HFFc6 (cell line): ENCODE results near the gene WNK3. TPM values are rescaled to one million over a fixed set of nuclear protein-coding genes. Genes with fewer than 3 reads are reported as not detected.
A peak's percentile ranks its signal among the peaks of the same experiment; 100 is the strongest.
"Not testable (repeated sequence)": the region's sequence is repeated elsewhere in the genome, so short reads cannot be mapped to it uniquely, and the experiment has no call there.

Experiments used
- DNase-seq: peaks from one replicate; pipeline ENCODE4 v3.0.0-alpha.2; 2018
- H3K27ac Mint-ChIP-seq: 2 replicates; pipeline ENCODE4 v1.8.0; 2020; ENCODE audit warnings: mild to moderate bottlenecking, mixed read lengths
- H3K27me3 Mint-ChIP-seq: 2 replicates; pipeline ENCODE4 v1.8.0; 2021; ENCODE audit warnings: mild to moderate bottlenecking, moderate library complexity, mixed read lengths; ENCODE audit not compliant: insufficient read depth
- H3K36me3 Mint-ChIP-seq: 2 replicates; pipeline ENCODE4 v1.8.0; 2021; ENCODE audit warnings: low read depth, mixed read lengths
- H3K4me1 Mint-ChIP-seq: 2 replicates; pipeline ENCODE4 v1.8.0; 2020; ENCODE audit warnings: low read depth, mixed read lengths
- H3K4me3 Mint-ChIP-seq: 2 replicates; pipeline ENCODE4 v1.8.0; 2020; ENCODE audit warnings: mild to moderate bottlenecking, moderate library complexity, mixed read lengths
- H3K9me3 Mint-ChIP-seq: 2 replicates; pipeline ENCODE4 v1.8.0; 2020; ENCODE audit warnings: mild to moderate bottlenecking, mixed read lengths
- CTCF ChIP-seq: fragments of 200-600 bp; sonication (generic); IDR thresholded peaks from 2 replicates; pipeline ENCODE4 v1.5.0; 2021; ENCODE audit warnings: antibody characterized with exemption, mild to moderate bottlenecking
- total RNA-seq, 6 experiments: library from RNA; stranded (reverse); fragmentation: NEBNext Ultra II Directional; extraction: Animal tissue kit (Norgen Biotek cat#: 25700); gene quantifications; 2 replicates in 1 of 6; 3 replicates in 5 of 6; pipeline ENCODE4 v1.2.3, GENCODE V29; 2021

The WNK3 gene
- total RNA-seq, 6 experiments from 2014 or later, result not detected

DNA sequence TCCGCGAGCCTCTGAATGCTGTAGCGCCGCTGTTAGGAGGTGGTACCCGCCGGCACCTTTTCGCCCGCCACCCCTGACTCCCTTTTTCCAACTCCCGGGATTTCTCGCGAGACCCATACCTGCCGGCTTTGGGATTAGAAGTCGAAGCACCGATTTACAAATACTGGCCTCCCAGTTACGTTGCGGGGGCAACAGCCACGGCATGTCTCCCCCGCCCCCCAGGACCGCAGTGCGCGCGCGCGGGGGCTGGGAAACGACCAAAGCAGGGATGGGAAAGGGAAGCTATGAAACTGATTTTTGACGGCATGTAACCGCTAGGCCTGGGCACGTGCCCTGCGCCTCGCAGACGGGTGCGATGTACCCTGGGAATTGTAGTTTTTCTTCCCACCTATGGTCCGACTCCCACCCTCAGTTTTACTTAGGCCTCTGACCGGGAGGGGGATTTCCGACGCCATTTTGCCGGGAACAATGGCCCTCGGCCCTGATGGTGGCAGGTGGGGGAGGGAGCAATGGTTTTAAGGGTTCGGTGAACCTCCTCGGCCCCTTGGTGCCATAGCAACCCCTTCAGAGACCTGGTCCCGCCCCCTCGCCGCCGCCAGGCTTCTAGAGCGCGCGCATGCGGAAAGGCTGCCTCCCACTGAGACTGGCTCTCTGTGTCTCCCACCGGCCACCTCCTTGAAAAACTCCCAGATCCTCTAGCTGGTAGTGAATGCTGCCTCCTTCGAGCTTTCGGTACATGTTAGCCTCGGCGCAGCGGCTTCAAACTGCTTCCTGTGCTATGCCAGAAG, 772 bp upstream of the WNK3 start:
- Mint-ChIP-seq H3K27me3 (peaks cover 26% of the 10 kb centered on the region), H3K27ac (no peak overlapping the region), H3K4me1 (no peaks in the 10 kb centered on the region), H3K36me3 (no peaks in the 10 kb centered on the region), H3K9me3 (no peaks in the 10 kb centered on the region), H3K4me3 (peak overlapping the region; percentile 45; the same call in 1 of the 2 replicates)
- TF ChIP-seq CTCF, result no peak
- DNase-seq, result no peak

- Mint-ChIP-seq H3K36me3 (no peaks in the 10 kb centered on the region), H3K27me3 (peaks cover 11% of the 10 kb centered on the region), H3K27ac (no peak overlapping the region), H3K9me3 (no peaks in the 10 kb centered on the region), H3K4me3 (no peak overlapping the region), H3K4me1 (no peaks in the 10 kb centered on the region)
- TF ChIP-seq CTCF, result no peak
- DNase-seq, result no peak
Measured at GRCh38 chrX:54352677-54353076, 5.2 kb downstream of the WNK3 start.

DNA sequence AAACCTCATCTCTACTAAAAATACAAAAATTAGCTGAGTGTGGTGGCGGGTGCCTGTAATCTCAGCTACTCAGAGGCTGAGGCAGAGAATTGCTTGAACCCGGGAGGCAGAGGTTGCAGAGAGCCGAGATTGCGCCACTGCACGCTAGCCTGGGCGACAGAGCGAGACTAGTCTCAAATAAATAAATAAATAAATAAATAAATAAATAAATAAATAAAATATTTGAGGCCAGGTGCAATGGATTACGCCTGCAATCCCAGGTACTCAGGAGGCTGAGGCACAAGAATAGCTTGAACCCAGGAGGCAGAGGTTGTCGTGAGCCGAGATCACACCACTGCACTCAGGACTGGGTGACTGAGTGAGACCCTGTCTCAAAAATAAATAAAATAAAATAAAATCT, 20.5 kb downstream of the WNK3 start:
- H3K4me1 Mint-ChIP-seq, DNase-seq, H3K9me3 Mint-ChIP-seq, H3K27ac Mint-ChIP-seq, H3K4me3 Mint-ChIP-seq, H3K27me3 Mint-ChIP-seq, H3K36me3 Mint-ChIP-seq: not testable (repeated sequence)

DNA sequence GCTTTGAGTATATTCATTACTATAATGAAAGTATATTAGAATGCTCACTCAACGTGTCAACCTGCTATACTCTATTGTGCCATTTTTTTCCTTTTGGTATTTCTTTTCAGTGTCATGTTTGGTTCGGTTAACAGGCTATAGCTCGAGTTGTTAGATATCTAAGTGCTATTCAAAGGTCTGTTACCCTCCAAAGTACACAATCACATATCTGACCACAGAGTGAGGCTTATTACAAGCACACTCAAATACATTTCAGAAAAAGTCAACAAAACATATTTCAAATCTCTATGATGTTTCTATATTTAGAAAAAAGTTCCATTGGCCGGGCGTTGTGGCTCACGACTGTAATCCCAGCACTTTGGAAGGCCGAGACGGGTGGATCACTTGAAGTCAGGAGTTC, 32.8 kb downstream of the WNK3 start:
- H3K27ac Mint-ChIP-seq, result no peak overlapping the region

GRCh38 chrX:54320067-54320466, 37.8 kb downstream of the WNK3 start:
- Mint-ChIP-seq H3K4me3 (no peak overlapping the region), H3K27me3 (no peaks in the 10 kb centered on the region), H3K27ac (no peak overlapping the region), H3K4me1 (no peaks in the 10 kb centered on the region), H3K9me3 (no peaks in the 10 kb centered on the region), H3K36me3 (no peaks in the 10 kb centered on the region)
- no peak for TF ChIP-seq CTCF
- no peak for DNase-seq

More for the DNA sequence above, 32.8 kb downstream of the WNK3 start:
- DNase-seq, result no peak
- no peak for TF ChIP-seq CTCF
- Mint-ChIP-seq H3K36me3 (no peaks in the 10 kb centered on the region), H3K27me3 (no peaks in the 10 kb centered on the region), H3K9me3 (no peaks in the 10 kb centered on the region), H3K4me1 (no peaks in the 10 kb centered on the region), H3K4me3 (no peak overlapping the region)

- no peak for DNase-seq
- no peak for TF ChIP-seq CTCF
- Mint-ChIP-seq H3K36me3 (no peaks in the 10 kb centered on the region), H3K27ac (no peak overlapping the region), H3K4me1 (no peaks in the 10 kb centered on the region), H3K9me3 (no peaks in the 10 kb centered on the region), H3K27me3 (no peaks in the 10 kb centered on the region), H3K4me3 (no peak overlapping the region)
Measured at GRCh38 chrX:54306379-54306778, 51.5 kb downstream of the WNK3 start.
